ENCODE results near the gene KCNV2.
"Not testable (repeated sequence)": the region's sequence is repeated elsewhere in the genome, so short reads cannot be mapped to it uniquely, and the experiment has no call there.

Gene KCNV2

GRCh38 chr9:2700398-2700797 is 16.9 kb upstream of the KCNV2 start:
- TF ChIP-seq CTCF (conservative IDR thresholded peaks at IDR 0.05) (no peak), ZFX (IDR thresholded peaks at IDR 0.05) (no peak)
- no peak overlapping the region for H3K27ac ChIP-seq

GRCh38 chr9:2700909-2701550 is 16.3 kb upstream of the KCNV2 start:
- TF ChIP-seq ZFX (IDR thresholded peaks at IDR 0.05), result no peak
- TF ChIP-seq CTCF (conservative IDR thresholded peaks at IDR 0.05), result no peak

GRCh38 chr9:2704504-2704903 is 12.8 kb upstream of the KCNV2 start:
- TF ChIP-seq CTCF (conservative IDR thresholded peaks at IDR 0.05), result no peak
- no peak for TF ChIP-seq ZFX (IDR thresholded peaks at IDR 0.05)
- no peak overlapping the region for H3K27ac ChIP-seq

More at GRCh38 chr9:2700909-2701550, 16.3 kb upstream of the KCNV2 start:
- no peak overlapping the region for H3K27ac ChIP-seq

- not testable (repeated sequence) for H3K27ac ChIP-seq
Measured at GRCh38 chr9:2707256-2707655, 10.1 kb upstream of the KCNV2 start.

GRCh38 chr9:2709645-2710101 is 7.6 kb upstream of the KCNV2 start:
- no peak overlapping the region for H3K27ac ChIP-seq
- TF ChIP-seq CTCF (conservative IDR thresholded peaks at IDR 0.05) (no peak), ZFX (IDR thresholded peaks at IDR 0.05) (no peak)

- no peak for TF ChIP-seq ZFX (IDR thresholded peaks at IDR 0.05)
- TF ChIP-seq CTCF (conservative IDR thresholded peaks at IDR 0.05), result no peak
- no peak overlapping the region for H3K27ac ChIP-seq
Measured at GRCh38 chr9:2711716-2712115, 5.6 kb upstream of the KCNV2 start.

- TF ChIP-seq ZFX (IDR thresholded peaks at IDR 0.05) (no peak), CTCF (conservative IDR thresholded peaks at IDR 0.05) (no peak)
Measured at GRCh38 chr9:2718001-2718697, 839 bp downstream of the KCNV2 start.

GRCh38 chr9:2718698-2719033 is 1.4 kb downstream of the KCNV2 start:
- no peak for TF ChIP-seq CTCF (conservative IDR thresholded peaks at IDR 0.05)
- TF ChIP-seq ZFX (IDR thresholded peaks at IDR 0.05), result no peak
- H3K27ac ChIP-seq, result no peak overlapping the region

More at GRCh38 chr9:2718001-2718697, 839 bp downstream of the KCNV2 start:
- H3K27ac ChIP-seq, result no peak overlapping the region
